ENCODE measurements around the gene ALS2CL.

ALS2CL gene

DNA sequence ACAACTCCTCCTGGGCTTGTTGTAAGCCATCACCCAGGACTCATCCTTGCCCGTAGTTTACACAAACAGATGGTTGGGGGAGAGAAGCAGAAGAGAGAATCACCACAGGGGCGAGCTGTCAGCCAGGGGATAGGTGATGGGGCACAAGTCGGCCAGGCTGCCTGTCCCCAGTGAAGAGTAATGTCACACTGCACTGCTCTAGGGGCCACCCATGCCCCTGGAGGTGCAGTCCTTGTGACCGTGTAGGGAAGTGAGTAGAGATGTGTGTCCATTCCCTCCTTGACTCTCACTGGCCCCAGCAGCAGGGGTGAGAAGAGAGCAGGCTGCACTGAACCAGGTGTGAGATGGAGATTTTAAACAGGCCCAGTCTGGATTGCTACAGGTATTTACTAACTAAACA lies 41.3 kb upstream of the ALS2CL start:
- H3K36me3 ChIP-seq, result no peaks in the 10 kb centered on the region
- H3K4me3 ChIP-seq (ENCODE audit: low read depth, low read length), result no peak overlapping the region
- no peak overlapping the region for H3K27ac ChIP-seq
- no peaks in the 10 kb centered on the region for H3K27me3 ChIP-seq (ENCODE audit: insufficient read depth, low read depth, severe bottlenecking)
- TF ChIP-seq, protein P1, sequence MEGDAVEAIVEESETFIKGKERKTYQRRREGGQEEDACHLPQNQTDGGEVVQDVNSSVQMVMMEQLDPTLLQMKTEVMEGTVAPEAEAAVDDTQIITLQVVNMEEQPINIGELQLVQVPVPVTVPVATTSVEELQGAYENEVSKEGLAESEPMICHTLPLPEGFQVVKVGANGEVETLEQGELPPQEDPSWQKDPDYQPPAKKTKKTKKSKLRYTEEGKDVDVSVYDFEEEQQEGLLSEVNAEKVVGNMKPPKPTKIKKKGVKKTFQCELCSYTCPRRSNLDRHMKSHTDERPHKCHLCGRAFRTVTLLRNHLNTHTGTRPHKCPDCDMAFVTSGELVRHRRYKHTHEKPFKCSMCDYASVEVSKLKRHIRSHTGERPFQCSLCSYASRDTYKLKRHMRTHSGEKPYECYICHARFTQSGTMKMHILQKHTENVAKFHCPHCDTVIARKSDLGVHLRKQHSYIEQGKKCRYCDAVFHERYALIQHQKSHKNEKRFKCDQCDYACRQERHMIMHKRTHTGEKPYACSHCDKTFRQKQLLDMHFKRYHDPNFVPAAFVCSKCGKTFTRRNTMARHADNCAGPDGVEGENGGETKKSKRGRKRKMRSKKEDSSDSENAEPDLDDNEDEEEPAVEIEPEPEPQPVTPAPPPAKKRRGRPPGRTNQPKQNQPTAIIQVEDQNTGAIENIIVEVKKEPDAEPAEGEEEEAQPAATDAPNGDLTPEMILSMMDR (IDR thresholded peaks at IDR 0.05; ENCODE audit: low read depth, low read length), result no peak
- DNase-seq, result no peak
- H3K9me3 ChIP-seq (ENCODE audit: severe bottlenecking), result no peaks in the 10 kb centered on the region

DNA sequence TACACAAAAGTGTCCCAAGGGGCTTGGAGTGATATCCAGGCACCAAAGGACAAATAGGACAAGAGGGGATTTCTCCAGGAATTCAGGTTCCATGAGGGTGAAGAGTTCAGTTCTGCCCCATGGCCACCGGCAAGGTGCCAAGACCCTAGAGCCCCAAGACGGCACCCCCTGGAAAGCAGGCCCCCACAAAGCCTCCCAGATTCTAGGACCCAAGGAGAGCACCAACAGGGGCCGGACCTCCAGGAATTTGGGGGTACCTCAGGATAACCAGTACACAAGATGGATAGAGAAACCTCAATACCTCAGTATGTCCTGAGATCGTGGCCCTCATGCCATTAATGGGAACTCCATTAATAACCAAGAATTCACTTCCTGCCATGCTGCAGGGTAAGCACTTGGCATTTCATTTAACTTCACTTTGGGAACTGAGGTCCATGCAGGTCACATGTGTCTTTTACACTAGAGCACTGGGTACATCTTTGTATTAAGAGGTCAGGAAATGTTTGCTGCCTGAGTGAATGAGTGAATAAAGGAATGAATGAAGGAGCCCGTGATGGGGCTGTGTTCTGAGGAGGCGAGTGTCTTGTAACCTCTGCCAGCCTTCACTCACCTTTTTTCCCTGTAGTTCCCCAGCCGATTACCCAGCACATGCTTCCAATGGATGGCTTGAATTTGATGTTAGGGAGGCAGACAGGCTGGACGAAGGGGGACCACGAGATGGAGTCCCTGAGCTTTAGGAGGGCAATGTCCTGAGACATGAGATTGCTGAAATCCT lies 39.7 kb upstream of the ALS2CL start:
- DNase-seq, result no peak
- TF ChIP-seq, protein P1 (IDR thresholded peaks at IDR 0.05; ENCODE audit: low read depth, low read length), result no peak
- H3K36me3 ChIP-seq, result no peaks in the 10 kb centered on the region
- H3K4me3 ChIP-seq (ENCODE audit: low read depth, low read length), result no peak overlapping the region
- H3K27me3 ChIP-seq (ENCODE audit: insufficient read depth, low read depth, severe bottlenecking), result no peaks in the 10 kb centered on the region
- no peak overlapping the region for H3K27ac ChIP-seq
- no peaks in the 10 kb centered on the region for H3K9me3 ChIP-seq (ENCODE audit: severe bottlenecking)

DNA sequence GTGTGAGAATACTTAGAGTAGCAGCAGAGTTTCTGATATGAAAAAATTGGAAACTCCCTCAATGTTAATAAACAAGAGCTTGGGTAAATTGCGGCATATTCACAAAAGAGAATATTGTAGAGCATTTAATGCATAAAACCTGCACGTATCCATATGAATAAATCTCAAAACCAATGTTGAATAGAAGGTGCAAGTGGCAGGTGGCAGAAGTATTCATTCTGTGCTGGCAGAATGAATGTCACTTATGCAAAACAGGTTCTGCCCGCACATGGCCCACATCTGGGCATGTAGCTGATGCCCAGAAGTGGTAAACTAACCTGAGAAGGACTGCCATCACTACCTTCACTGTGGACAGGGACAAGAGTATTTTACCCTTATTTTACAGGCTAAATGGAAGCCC lies 38.3 kb upstream of the ALS2CL start:
- TF ChIP-seq, protein P1 (IDR thresholded peaks at IDR 0.05; ENCODE audit: low read depth, low read length), result no peak
- Histone ChIP-seq H3K4me3 (ENCODE audit: low read depth, low read length) (no peak overlapping the region), H3K36me3 (no peaks in the 10 kb centered on the region), H3K27ac (no peak overlapping the region), H3K9me3 (ENCODE audit: severe bottlenecking) (no peaks in the 10 kb centered on the region), H3K27me3 (ENCODE audit: insufficient read depth, low read depth, severe bottlenecking) (no peaks in the 10 kb centered on the region)
- no peak for DNase-seq

DNA sequence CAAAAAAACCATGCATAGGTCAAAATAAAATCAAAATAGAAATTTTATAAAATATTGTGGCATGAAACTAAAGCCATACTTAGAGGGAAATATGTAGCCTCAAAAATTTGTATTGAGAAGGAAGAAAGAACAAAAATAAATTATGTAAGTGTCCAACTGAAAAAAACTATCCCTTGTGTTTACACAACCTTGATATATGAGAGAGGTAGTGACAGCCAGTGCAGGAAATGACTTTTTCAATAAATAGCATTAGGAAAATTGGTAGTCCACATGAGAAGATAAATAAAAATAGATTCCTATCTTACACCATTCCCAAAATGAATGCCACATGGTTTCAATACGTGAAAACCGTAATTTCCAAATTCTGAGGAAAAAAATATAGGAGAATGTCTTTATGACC lies 37.3 kb upstream of the ALS2CL start:
- Histone ChIP-seq H3K9me3 (ENCODE audit: severe bottlenecking) (no peaks in the 10 kb centered on the region), H3K27ac (no peak overlapping the region), H3K36me3 (no peaks in the 10 kb centered on the region), H3K4me3 (ENCODE audit: low read depth, low read length) (no peak overlapping the region), H3K27me3 (ENCODE audit: insufficient read depth, low read depth, severe bottlenecking) (no peaks in the 10 kb centered on the region)
- no peak for DNase-seq
- TF ChIP-seq, protein P1 (IDR thresholded peaks at IDR 0.05; ENCODE audit: low read depth, low read length), result no peak

DNA sequence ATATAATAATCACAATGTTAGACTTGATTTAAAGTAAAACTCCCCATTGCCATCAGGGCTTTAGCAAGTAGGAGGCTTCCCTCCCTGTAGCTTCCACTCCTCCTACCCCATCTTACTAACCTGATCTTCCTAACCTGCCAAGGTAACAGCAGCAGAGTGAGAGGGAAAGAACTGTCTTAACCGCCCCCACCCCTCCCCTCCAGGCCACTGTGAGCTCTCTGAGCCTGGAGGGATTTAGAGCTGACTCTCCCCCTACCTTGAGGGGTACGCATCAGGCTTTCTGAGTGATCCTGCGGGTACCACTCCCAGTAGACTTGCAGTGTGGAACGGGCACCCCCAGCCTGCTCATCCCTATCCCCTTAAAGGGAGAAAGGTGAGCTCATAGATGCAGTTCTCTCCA lies 35.6 kb upstream of the ALS2CL start:
- DNase-seq, result no peak
- Histone ChIP-seq H3K4me3 (ENCODE audit: low read depth, low read length) (no peak overlapping the region), H3K9me3 (ENCODE audit: severe bottlenecking) (no peaks in the 10 kb centered on the region), H3K36me3 (no peaks in the 10 kb centered on the region), H3K27me3 (ENCODE audit: insufficient read depth, low read depth, severe bottlenecking) (no peaks in the 10 kb centered on the region), H3K27ac (no peak overlapping the region)
- TF ChIP-seq, protein P1 (IDR thresholded peaks at IDR 0.05; ENCODE audit: low read depth, low read length), result no peak
